Suppressor macrophage treated with lipopolysaccharide for 4 hours (primary cell): ENCODE data around the gene KRT13.
A peak's percentile ranks its signal among the peaks of the same experiment; 100 is the strongest.

Experiments
- DNase-seq: peaks from one replicate; pipeline ENCODE4 v3.0.0-alpha.2; 2020

The KRT13 gene

DNA sequence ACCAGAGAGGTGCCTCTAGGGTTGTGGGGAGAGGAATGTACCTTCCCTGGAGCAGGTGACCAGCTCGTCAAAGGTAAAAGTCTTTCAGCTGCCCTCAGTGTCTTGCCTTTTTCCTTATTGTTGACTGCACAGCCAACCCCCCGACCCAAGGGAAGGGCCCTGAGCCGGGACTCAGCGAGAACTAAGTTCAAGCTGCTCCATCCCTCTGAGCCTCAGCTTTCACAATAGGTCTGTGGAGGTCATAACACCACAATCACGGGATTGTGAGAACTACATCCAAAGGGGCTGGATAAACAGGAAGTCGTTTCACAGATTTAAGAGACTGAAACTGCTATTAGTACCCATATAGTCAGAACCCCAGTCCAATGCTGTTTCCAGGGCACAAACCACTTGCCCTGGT lies 13.1 kb downstream of the KRT13 start:
- peak; percentile 90 for DNase-seq

DNA sequence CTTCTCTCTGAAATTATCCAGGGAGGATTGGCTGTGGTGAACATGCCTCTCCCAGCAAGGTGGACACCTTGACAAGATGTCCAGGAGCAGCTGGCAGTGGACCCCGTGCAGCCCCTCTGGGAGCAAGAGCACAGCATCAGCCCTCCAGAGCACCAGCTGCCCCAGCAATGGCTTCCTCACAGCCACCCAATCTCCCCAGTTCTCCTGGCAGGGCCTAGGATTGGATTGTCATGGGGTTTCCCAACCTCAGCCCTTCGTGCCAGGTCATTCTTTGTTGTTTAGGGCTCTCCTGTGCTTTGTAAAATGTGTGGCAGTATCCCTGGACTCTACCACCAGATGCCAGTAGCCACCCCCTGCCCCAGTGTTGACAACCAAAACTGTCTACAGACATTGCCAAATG lies 13.9 kb downstream of the KRT13 start:
- DNase-seq: no peak

DNA sequence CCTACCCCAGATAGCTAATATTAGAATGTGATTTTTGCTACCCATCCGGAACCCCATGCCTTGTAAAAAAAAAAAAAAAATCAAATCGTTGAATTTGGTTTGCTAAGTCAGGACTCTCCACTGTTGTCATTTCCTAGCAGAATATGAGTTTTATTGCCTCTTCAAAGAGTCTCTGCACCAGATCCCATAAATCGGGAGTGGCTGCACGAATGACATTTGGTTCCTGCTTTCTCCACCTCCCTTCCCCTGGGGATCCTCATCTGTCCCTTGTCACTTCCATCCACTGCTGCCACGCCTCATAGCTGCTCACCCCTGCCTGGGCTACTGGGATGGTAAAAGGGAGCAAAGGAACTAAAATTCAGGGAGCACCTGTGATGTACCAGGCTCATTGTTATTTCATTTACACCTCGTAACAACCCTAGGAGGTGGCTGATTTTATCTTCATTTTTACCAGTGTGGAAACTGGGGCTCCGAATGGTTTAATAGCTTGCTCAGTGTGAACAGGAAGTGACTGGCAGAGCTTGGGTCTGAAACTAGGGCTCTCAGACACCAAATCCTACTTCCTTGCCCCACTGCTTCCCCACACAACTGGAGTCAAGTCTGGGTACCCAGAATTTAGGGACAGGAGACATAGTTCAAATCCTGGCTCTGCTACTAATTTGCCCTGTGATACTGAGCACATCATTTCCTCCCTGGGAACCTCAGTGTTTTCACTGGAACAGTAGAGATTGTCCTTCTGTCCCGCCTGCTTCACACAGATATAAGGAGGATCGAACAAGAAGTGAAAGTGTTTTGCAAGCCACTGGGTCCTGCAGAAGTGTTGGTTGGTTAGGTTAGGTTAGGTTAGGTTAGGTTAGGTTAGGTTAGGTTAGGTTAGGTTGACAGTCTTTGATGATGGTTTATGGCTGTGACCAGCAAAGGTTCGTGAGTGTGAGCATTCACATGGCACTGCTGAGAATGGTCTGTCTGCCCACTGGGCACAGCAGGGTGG lies 15.1 kb downstream of the KRT13 start:
- peak; percentile 33 for DNase-seq

- no peak for DNase-seq
These were observed 15.9 kb downstream of the KRT13 start, which contains the start of gene KRT36 for GRCh38 chr17:41489531-41489930. TSS of gene KRT36 (minus strand) at chr17:41489910. CDS start at chr17:41489864, 46 bp downstream.

GRCh38 chr17:41486809-41487530 lies 18.4 kb downstream of the KRT13 start:
- DNase-seq: peak; percentile 44

- no peak for DNase-seq
These were observed 19.1 kb downstream of the KRT13 start for GRCh38 chr17:41486316-41486715.

DNA sequence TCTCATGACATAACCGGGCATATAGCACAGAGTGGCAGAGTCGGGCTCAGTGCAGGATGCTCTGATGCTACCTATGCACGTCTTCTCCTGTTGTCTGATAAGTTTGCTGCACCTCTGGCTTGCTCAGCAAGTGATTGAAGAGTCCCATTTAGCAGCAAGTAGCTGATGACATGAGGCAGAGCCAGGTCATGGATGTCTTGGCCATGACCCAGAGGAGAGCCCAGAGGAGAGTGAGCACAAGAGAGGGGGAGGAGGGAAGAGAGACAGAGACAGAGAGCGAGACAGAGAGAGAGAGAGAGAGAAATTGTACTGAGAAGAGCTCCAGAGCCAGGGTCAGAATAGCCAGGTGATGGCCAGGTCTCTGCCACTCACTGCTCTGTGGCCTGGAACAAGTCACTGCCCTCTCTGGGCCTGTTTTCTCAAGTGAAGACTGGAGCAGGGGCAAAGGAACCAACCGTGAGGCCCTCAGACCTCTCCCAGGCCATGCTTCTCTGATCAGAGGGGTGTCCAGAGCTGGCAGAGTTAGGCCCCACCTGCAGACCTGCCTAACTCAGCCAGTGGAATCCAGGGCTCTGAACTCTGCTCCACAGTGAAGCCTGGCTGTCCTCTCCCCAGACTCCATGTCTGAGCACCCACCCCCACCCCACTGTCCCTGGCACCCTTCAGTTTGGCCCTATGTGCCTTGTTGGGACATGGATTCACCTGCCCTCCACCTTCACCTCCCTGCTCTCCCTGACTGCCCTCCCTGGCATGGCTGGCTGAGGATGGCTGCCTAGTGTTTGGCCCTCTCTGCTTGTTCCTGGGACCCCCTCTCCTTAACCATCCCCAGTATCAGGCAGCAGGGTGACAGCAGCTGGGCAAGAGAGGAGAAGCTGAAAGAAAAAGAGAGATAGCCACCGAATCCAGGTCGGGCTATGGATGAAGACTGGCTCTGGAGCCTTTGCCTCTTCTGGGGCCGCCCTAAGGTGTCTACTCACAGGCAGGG lies 20.2 kb downstream of the KRT13 start:
- no peak for DNase-seq

GRCh38 chr17:41483991-41484826 lies 21.2 kb downstream of the KRT13 start:
- DNase-seq: no peak

DNA sequence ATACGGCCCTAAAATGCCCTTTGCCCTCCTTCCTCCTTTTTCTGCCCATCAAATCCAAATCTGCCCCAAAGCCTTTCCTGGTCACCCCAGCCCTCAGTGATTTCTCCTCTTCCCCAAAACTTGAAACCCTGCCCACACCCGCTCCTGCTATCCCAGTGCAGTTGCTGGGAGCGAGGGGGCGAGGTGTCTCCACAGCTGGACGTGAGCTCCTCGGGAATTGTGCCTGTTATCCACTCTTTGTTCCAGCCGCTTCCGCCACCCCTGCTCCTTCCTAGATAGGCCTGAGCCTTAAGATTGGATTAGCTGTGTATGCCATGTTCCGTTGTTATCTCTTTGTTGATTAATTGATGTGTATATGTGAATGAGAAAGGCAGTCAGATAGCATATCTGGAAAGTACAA lies 21.9 kb downstream of the KRT13 start:
- no peak for DNase-seq

GRCh38 chr17:41481036-41481435 lies 24.4 kb downstream of the KRT13 start, which contains the start of gene KRT35:
TSS of gene KRT35 (minus strand) at chr17:41481151. CDS start at chr17:41481097, 54 bp downstream.
- no peak for DNase-seq

DNA sequence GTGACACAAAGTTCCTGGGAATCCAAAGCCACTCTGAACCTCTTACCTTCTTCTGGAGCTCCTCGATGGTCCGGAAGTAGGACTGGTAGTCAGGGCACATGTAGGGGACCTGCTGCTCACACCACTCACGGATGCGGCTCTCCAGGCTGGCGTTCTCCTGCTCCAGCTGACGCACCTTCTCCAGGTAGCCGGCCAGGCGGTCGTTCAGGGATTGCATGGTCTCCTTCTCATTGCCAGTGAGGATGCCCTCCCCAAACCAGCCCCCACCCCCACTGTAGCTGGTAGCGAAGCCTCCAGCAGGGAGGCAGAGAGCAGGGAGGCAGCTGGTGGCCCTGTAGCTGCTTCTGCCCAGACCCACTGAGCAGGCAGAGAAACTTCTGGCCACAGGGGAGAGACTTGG lies 24.8 kb downstream of the KRT13 start:
- DNase-seq: no peak

DNA sequence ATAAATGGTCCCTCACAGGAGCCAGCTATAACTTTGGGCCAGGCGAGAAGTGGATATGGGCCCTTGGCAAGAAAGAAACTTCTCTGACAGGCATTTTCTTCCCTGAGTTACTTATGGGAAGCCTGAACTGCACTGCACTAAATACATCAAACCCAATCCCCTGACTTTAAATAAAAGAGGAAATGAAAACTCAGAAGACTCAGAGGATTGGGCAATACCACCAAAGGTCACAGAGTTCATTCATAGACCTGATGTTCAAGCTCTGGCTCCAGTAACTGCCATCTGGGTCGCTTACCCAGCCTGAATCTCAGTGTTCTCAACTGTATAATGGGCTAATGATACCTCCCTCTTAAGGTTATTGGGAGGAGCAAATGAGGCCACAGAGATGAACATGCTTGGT lies 25.3 kb downstream of the KRT13 start:
- DNase-seq: peak; percentile 36

DNA sequence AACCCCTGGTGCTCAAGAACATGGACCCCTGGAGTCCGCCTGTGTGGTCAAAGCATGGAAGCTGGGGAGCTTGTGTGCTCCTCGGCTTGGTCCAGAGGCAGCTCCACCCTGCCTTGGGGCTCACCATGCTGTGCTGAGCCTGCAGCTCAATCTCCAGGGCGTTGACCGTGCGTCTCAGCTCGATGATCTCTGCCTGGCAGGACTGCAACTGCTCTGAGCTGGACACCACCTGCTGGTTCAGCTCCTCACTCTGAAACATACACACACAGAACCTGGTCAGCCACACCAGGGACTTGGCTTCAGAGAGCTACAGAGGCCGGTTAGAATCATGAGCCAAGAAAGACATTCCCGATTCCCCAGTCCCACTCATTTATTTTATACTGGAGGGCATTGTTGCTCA lies 27.2 kb downstream of the KRT13 start:
- DNase-seq: no peak

DNA sequence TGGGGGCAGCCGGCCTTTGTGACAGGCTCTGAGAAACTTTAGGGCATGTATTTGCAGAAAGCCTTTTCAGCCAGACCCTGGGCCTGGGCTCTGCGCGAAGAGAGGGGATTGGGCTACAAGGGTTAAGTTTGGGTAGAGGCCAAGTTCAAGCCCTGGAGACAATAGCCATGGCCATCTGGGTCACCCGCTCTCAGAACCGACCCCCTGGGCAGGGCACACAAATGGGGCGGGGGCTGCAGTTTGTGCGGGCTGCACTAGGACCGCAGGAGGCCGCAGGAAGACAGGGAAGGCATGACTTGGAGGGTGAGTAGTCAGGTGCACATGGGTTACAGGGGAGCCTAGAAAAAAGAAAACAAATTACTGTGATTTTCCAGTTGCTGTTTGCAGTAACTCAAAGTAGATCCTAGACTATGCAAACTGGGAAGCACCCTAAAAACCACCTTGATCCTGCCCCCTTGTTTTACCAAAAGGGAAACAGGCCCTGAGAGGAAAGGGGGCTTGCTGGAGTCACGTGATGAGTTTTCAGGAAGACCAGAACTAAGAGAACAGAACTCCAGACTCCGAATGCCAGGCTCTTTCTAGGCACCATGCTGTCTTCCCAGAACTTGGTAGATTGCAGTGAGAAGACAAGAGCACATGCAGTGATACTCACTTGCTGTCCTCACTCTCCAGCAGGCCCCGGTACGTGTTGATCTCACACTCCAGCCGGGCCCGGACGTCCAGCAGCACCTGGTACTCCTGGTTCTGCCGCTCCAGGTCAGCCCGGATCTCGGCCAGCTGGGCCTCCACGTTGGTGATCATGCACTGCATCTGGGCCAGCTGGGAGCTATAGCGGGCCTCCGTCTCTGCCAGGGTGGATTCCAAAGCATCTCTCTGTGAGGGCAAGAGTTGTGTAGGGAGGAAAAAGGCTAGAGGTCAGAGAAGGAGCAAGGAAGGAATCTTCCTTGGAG lies 28.3 kb downstream of the KRT13 start:
- DNase-seq: no peak

- DNase-seq: no peak
These were observed 30.0 kb downstream of the KRT13 start for GRCh38 chr17:41475421-41475820.

- DNase-seq: no peak
These were observed 30.5 kb downstream of the KRT13 start for GRCh38 chr17:41474863-41475262.

DNA sequence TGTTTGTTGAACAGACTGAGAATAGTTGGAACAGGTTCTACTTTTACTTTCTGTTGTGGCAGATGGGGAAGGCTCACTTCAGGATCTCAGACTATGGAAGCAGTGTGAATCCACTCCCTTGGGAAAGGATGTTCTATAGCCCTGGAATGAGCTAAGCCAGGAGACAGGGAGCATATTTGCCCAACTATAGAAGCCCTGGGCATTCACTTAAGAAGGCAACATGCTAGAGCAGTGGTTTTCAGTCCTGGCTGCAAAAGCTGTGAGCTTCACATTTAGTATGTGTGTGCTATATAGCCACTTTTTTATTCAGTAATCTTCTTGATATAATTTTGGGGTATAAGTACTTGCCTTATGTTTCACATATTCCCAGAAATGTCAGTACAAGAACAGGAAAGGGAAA lies 37.1 kb downstream of the KRT13 start:
- no peak for DNase-seq

DNA sequence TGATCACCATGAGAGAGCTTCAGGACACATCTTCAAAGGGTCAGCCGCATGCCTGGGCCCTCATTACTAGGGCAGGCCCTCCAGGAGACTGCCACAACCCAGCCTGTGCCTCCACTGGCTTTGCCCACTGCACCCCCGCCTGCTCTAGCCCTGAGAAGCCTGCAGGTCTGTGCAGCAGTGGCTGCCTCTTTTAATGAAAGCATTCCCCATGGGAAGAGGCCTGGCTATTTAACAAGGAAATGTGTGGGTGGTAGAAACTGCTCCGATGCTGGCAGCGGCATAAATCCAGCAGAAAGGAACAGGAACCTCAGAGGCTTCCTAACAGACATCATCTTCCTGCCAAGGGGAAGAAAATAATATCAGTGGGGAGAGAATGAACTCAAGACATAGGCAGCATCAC lies 37.9 kb downstream of the KRT13 start:
- DNase-seq: no peak

- no peak for DNase-seq
These were observed 38.4 kb downstream of the KRT13 start, which contains the start of gene KRT32 for GRCh38 chr17:41466988-41467387. TSS of gene KRT32 (minus strand) at chr17:41467386. CDS start at chr17:41467325, 61 bp downstream.

DNA sequence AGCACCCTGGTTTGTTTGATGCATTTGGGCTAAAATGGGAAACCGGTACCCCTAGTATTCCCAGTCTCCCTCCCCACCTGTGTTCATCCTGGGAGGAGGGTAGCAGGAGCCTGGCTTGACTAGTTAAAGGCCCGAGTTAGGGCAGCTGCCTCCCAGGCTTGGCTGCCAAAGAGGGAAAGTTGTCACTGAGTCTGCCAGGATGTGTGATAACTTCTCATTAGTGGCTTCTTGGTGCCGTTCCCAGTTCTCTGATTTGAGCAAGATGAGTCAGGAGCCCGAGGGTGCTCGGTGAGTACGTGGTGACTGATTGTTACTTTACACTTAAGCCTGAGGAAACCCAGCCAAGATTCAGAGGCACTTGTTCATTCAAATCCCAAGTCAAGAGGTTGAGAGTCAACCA lies 40.7 kb downstream of the KRT13 start:
- DNase-seq: peak; percentile 33
